ENCODE data around the gene MYL2. TPM values are rescaled to one million over a fixed set of nuclear protein-coding genes. Genes with fewer than 3 reads are reported as not detected.

The MYL2 gene
- total and polyA plus RNA-seq, 9 donors: 113 to 1,289 (median 799) TPM

DNA sequence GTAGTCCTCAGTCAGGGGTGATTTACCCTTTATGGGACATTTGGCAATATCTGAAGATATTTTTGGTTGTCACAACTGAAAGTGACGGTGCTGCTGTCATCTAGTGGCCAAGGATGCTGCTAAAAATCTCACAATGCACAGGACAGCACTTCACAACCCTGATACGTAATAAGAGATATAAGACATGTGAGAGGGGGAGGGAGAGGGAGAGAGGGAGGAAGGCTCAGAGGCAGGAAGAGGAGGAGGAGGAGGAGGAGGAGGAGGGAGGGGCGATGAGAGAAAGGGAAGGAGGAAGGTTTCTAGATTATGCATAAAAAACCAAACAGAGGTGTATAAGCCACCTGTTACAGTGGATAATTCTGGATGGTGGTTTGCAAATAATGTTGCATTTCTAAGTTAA lies 14.3 kb downstream of the MYL2 start:
- Histone ChIP-seq H3K27me3 (ENCODE audit: control insufficient read depth, insufficient read depth, low read length) (peaks cover 6% of the 10 kb centered on the region), H3K36me3 (ENCODE audit: control insufficient read depth, insufficient read depth, low read length) (no peaks in the 10 kb centered on the region), H3K9me3 (replicated peaks; ENCODE audit: control insufficient read depth, low read depth, low read length) (no peaks in the 10 kb centered on the region), H3K27ac (ENCODE audit: low read length) (no peak overlapping the region), H3K4me1 (ENCODE audit: control insufficient read depth, insufficient read depth, low read length) (no peaks in the 10 kb centered on the region), H3K4me3 (ENCODE audit: low read length) (no peak overlapping the region)
- no peak for DNase-seq
- no CpG with 5 or more reads among the region's 3 CpGs for WGBS (ENCODE audit: insufficient coverage)

DNA sequence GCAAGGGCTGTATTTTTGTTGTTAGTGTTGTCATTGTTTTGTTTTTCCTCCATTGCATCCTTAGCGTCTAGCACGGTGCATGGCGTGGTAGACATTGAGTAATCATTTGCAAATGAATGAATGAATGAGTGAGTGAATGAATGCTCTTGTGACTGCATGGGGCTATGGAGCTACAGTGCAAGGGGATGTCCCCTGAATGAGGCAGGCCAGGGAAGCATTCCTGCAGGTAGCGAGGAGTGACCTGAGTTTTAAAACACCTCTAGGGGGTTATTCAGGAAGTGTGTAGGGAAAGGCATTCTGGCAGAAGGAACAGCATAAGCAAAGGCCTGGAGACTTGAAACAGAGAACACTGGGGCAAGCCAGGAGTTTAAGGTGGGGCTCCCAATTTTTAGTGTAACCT lies 16.9 kb downstream of the MYL2 start:
- H3K27ac ChIP-seq (ENCODE audit: low read length): no peak overlapping the region
- WGBS (ENCODE audit: insufficient coverage): 91% methylated on average over 4 of the region's 4 CpGs
- no peaks in the 10 kb centered on the region for H3K9me3 ChIP-seq (replicated peaks; ENCODE audit: control insufficient read depth, low read depth, low read length)
- H3K4me3 ChIP-seq (ENCODE audit: low read length): no peak overlapping the region
- no peak for DNase-seq
- H3K27me3 ChIP-seq (ENCODE audit: control insufficient read depth, insufficient read depth, low read length): peaks cover 6% of the 10 kb centered on the region
- no peaks in the 10 kb centered on the region for H3K4me1 ChIP-seq (ENCODE audit: control insufficient read depth, insufficient read depth, low read length)
- H3K36me3 ChIP-seq (ENCODE audit: control insufficient read depth, insufficient read depth, low read length): no peaks in the 10 kb centered on the region

DNA sequence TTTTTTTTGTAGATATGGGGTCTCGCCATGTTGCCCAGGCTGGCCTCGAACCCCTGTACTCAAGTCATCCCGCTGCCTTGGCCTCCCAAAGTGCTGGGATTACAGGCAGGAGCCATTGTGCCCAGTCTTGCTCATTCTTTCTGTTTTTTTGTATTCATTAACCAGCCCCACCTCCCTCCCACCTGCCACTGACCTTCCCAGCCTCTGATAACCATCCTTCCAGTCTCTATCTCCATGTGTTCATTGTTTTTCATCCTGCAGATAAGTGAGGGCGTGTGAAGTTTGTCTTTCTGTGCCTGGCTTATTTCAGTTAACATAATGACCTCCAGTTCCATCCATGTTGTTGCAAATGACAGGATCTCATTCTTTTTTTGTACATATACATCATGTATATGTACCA lies 19.0 kb downstream of the MYL2 start:
- Histone ChIP-seq H3K4me1 (ENCODE audit: control insufficient read depth, insufficient read depth, low read length) (no peaks in the 10 kb centered on the region), H3K27ac (ENCODE audit: low read length) (no peak overlapping the region), H3K27me3 (ENCODE audit: control insufficient read depth, insufficient read depth, low read length) (peaks cover 6% of the 10 kb centered on the region), H3K36me3 (ENCODE audit: control insufficient read depth, insufficient read depth, low read length) (no peaks in the 10 kb centered on the region), H3K9me3 (replicated peaks; ENCODE audit: control insufficient read depth, low read depth, low read length) (no peaks in the 10 kb centered on the region), H3K4me3 (ENCODE audit: low read length) (no peak overlapping the region)
- no CpG with 5 or more reads among the region's 4 CpGs for WGBS (ENCODE audit: insufficient coverage)
- no peak for DNase-seq

DNA sequence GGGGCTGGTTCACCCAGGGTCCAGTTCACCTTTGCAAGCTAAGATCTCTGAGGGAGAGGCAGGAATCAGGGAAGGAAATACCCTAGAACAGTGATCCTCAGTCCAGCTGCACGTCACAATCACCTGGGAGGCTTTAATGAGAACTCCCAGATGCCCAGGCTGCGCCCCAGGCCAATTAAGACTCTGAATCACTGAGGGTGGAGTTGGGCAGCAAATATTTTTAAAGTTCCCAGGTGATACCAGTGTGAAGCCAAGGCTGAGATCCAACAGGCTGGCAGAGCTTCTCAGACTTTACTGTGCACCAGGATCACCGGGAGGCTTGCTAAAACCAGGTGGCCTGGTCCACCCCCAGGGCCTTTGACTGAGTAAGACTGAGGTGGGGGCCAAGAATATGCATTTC lies 23.8 kb downstream of the MYL2 start:
- Histone ChIP-seq H3K36me3 (ENCODE audit: control insufficient read depth, insufficient read depth, low read length) (no peaks in the 10 kb centered on the region), H3K27ac (ENCODE audit: low read length) (no peak overlapping the region), H3K4me1 (ENCODE audit: control insufficient read depth, insufficient read depth, low read length) (peaks cover 7% of the 10 kb centered on the region), H3K27me3 (ENCODE audit: control insufficient read depth, insufficient read depth, low read length) (peaks cover 2% of the 10 kb centered on the region), H3K9me3 (replicated peaks; ENCODE audit: control insufficient read depth, low read depth, low read length) (peaks cover 3% of the 10 kb centered on the region), H3K4me3 (ENCODE audit: low read length) (no peak overlapping the region)
- no peak for DNase-seq
- 57% methylated on average over 2 of the region's 3 CpGs for WGBS (ENCODE audit: insufficient coverage)

DNA sequence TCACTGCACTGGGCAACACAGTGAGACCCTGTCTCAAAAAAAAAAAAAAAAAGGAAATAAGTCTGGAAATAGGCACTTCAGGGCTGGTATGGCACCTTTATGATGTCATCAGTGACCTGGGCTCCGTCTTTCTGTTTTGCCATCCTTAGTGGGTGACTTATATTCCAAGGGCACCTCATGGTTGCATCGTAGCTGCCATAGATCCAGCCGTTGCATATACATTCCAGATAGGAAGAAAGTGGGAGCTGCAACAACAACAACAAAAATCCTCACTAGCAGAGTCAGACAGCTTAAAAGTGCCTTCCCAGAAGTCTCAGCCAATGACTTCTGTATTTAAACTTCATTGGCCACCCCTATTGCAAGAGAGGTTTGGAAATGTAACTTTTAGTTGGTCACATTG lies 26.4 kb downstream of the MYL2 start:
- H3K4me3 ChIP-seq (ENCODE audit: low read length): no peak overlapping the region
- no peak overlapping the region for H3K27ac ChIP-seq (ENCODE audit: low read length)
- peaks cover 3% of the 10 kb centered on the region for H3K9me3 ChIP-seq (replicated peaks; ENCODE audit: control insufficient read depth, low read depth, low read length)
- WGBS (ENCODE audit: insufficient coverage): 91% methylated on average over 3 of the region's 3 CpGs
- no peak for DNase-seq
- H3K36me3 ChIP-seq (ENCODE audit: control insufficient read depth, insufficient read depth, low read length): no peaks in the 10 kb centered on the region
- peaks cover 4% of the 10 kb centered on the region for H3K27me3 ChIP-seq (ENCODE audit: control insufficient read depth, insufficient read depth, low read length)
- peaks cover 7% of the 10 kb centered on the region for H3K4me1 ChIP-seq (ENCODE audit: control insufficient read depth, insufficient read depth, low read length)

DNA sequence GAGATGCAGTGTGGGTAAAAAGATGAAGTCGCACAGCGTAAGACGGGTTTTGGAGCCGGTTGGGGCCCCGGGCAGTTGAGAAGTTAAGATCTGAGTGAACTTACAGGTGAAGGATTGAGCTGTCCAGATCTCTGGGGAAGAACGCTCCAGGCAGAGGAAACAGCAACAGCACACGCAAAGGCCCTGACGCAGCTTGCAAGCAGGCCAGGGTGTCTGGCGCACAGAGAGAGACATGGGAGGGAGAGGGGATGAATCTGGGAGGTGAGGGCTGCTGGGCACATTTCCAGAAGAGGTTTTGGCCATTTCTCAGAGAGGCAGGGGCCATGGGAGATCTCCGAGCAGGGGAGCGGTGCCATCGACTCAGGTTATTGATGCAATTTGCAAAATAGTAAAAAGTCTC lies 31.0 kb downstream of the MYL2 start:
- H3K36me3 ChIP-seq (ENCODE audit: control insufficient read depth, insufficient read depth, low read length): no peaks in the 10 kb centered on the region
- WGBS (ENCODE audit: insufficient coverage): 73% methylated on average over 11 of the region's 12 CpGs
- H3K4me3 ChIP-seq (ENCODE audit: low read length): no peak overlapping the region
- no peak overlapping the region for H3K27ac ChIP-seq (ENCODE audit: low read length)
- no peak for DNase-seq
- peaks cover 3% of the 10 kb centered on the region for H3K9me3 ChIP-seq (replicated peaks; ENCODE audit: control insufficient read depth, low read depth, low read length)
- peaks cover 4% of the 10 kb centered on the region for H3K4me1 ChIP-seq (ENCODE audit: control insufficient read depth, insufficient read depth, low read length)
- peaks cover 4% of the 10 kb centered on the region for H3K27me3 ChIP-seq (ENCODE audit: control insufficient read depth, insufficient read depth, low read length)

DNA sequence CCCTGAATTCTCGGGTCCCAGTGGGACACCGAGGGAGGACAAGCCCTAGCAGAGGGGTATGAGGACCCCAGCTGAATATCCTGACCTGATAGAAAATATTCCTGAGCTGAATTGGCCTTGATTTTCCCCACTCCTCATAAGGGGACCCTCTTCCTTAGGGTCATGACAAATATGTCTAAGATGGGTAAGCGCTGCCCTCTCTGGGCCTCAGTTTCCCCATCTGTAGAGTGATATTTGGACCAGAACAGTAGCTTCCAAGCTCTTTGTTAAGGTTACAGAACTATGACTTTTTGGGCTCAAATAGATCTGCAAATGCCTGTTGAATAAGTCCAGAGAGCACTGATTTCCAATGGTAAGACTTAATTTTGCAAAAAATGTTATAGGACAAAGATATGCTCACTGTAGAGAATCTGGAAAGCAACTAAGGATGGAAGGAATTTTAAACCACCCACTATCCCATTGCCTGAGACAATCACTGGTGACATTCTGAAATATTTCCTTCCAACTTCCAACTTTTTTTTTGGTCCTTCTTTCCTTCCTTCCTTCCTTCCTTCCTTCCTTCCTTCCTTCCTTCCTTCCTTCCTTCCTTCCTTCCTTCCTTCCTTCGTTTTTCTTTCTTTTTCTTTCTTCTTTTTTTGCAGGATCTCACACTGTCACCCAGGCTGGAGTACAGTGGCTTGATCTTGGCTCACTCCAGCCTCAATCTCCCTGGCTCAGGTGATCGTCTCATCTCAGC lies 32.0 kb downstream of the MYL2 start:
- no peak for DNase-seq
- Histone ChIP-seq H3K9me3 (replicated peaks; ENCODE audit: control insufficient read depth, low read depth, low read length) (no peaks in the 10 kb centered on the region), H3K36me3 (ENCODE audit: control insufficient read depth, insufficient read depth, low read length) (no peaks in the 10 kb centered on the region), H3K27me3 (ENCODE audit: control insufficient read depth, insufficient read depth, low read length) (peaks cover 4% of the 10 kb centered on the region), H3K4me3 (ENCODE audit: low read length) (no peak overlapping the region), H3K4me1 (ENCODE audit: control insufficient read depth, insufficient read depth, low read length) (peaks cover 2% of the 10 kb centered on the region), H3K27ac (ENCODE audit: low read length) (no peak overlapping the region)
- WGBS (ENCODE audit: insufficient coverage): no CpG with 5 or more reads among the region's 5 CpGs

DNA sequence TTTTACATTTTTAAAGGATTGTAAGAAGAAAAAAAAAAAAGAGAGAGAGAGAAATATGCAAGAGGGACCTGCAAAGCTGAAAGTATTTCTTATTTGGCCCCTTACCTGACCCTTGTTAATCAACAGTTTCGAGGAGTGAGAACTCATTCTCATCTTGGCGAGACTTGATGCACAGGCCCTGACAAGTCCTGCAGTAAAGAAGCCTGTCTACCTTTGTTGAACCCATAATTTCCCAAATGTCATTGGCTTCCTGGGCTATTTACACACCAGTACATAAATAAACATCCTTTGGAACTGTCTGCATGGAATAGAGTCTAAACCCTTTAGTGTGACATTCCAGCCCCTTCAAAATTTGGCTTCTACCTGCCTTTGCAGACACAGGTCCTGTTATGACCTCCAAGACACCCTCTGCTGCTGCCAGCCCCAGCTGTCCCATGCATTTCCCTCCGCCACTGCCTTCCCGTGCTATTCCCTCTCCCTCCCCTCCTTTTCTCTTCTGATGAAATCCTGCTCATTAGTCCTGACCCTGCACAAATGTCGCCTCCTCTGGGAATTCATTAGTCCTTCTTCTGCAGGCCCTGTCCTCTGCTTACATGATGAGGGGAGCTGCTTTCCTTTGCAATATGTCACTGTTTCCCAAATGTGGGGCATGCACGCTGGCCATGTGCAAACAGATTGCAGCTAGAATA lies 35.1 kb downstream of the MYL2 start:
- Histone ChIP-seq H3K27me3 (ENCODE audit: control insufficient read depth, insufficient read depth, low read length) (peaks cover 3% of the 10 kb centered on the region), H3K27ac (ENCODE audit: low read length) (no peak overlapping the region), H3K4me3 (ENCODE audit: low read length) (no peak overlapping the region), H3K4me1 (ENCODE audit: control insufficient read depth, insufficient read depth, low read length) (no peaks in the 10 kb centered on the region), H3K9me3 (replicated peaks; ENCODE audit: control insufficient read depth, low read depth, low read length) (no peaks in the 10 kb centered on the region), H3K36me3 (ENCODE audit: control insufficient read depth, insufficient read depth, low read length) (no peaks in the 10 kb centered on the region)
- no peak for DNase-seq
- 44% methylated on average over 4 of the region's 6 CpGs for WGBS (ENCODE audit: insufficient coverage)

DNA sequence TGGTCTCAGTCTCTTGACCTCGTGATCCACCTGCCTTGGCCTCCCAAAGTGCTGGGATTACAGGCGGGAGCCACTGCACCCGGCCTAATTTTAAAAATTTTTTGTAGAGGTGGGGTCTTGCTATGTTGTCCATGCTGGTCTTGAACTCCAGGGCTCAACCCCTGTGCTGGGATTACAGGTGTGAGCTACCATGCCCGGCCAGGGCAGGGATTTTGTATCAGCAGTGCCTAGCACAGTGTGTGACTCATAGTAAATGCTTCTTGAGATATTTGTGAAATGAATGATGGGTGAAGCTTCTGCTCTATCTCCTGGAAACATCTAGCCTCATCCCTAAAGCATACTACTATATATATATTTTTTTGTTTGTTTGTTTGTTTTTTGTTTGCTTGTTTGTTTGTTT lies 37.1 kb downstream of the MYL2 start:
- WGBS (ENCODE audit: insufficient coverage): 82% methylated on average over 2 of the region's 4 CpGs
- no peaks in the 10 kb centered on the region for H3K36me3 ChIP-seq (ENCODE audit: control insufficient read depth, insufficient read depth, low read length)
- no peak for DNase-seq
- no peaks in the 10 kb centered on the region for H3K9me3 ChIP-seq (replicated peaks; ENCODE audit: control insufficient read depth, low read depth, low read length)
- H3K27me3 ChIP-seq (ENCODE audit: control insufficient read depth, insufficient read depth, low read length): no peaks in the 10 kb centered on the region
- H3K4me1 ChIP-seq (ENCODE audit: control insufficient read depth, insufficient read depth, low read length): no peaks in the 10 kb centered on the region
- no peak overlapping the region for H3K27ac ChIP-seq (ENCODE audit: low read length)
- no peak overlapping the region for H3K4me3 ChIP-seq (ENCODE audit: low read length)

DNA sequence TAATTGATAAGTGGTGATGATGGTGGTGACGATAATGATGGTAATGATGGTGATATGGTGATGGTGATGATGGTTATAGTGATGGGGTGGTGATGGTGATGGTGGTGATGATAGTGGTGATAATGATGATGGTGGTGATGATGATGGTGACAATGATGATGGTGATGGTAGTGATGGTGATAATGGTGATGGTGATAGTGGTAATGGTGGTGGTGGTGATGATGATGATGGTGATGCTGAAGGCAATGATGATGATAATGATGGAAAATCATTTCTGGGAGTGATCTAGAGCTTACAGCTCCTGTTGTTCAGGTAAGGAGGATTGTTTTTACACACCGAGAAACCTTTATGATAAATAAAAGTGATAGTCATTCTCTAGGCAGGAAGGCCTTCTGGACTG lies 39.7 kb downstream of the MYL2 start:
- no CpG with 5 or more reads among the region's 2 CpGs for WGBS (ENCODE audit: insufficient coverage)
- no peak overlapping the region for H3K4me3 ChIP-seq (ENCODE audit: low read length)
- H3K4me1 ChIP-seq (ENCODE audit: control insufficient read depth, insufficient read depth, low read length): no peaks in the 10 kb centered on the region
- no peaks in the 10 kb centered on the region for H3K9me3 ChIP-seq (replicated peaks; ENCODE audit: control insufficient read depth, low read depth, low read length)
- H3K27me3 ChIP-seq (ENCODE audit: control insufficient read depth, insufficient read depth, low read length): no peaks in the 10 kb centered on the region
- H3K36me3 ChIP-seq (ENCODE audit: control insufficient read depth, insufficient read depth, low read length): no peaks in the 10 kb centered on the region
- no peak for DNase-seq
- H3K27ac ChIP-seq (ENCODE audit: low read length): no peak overlapping the region
